GM12878 (cell line): ENCODE measurements around the gene LTB4R2. TPM values are rescaled to one million over a fixed set of nuclear protein-coding genes. Genes with fewer than 3 reads are reported as not detected.

ENCODE experiments used
- ATAC-seq: fragments of 200-7000 bp; cut with Tn5 transposase; 3 replicates; pipeline ENCODE4 v1.9.1; 2020; ENCODE audit warnings: mild to moderate bottlenecking, moderate library complexity
- BruUV-seq: library from RNA; stranded (reverse); fragments of 400-500 nt; replicated peaks from 2 replicates; lab custom pipeline; 2021; lab: Mats Ljungman, UMichigan
- CTCF ChIA-PET: fragments of 300-600 bp; sonication (Branson Sonifier 250); formaldehyde crosslinking; extraction: SDS; loops from one replicate; lab custom pipeline; 2021; ENCODE audit warnings: inconsistent platforms; lab: Yijun Ruan, JAX
- POLR2A ChIA-PET: fragments of 350-600 bp; formaldehyde crosslinking; extraction: SDS; loops from one replicate; lab custom pipeline; 2021; ENCODE audit warnings: inconsistent platforms; lab: Charles Lee
- RAD21 ChIA-PET: fragments of 300-600 bp; sonication (Branson Sonifier 250); formaldehyde crosslinking; loops from one replicate; lab custom pipeline; 2023; ENCODE audit warnings: antibody characterized with exemption; ENCODE audit not compliant: unreplicated experiment; lab: Charles Lee
- SMC1A ChIA-PET: fragments of 300-600 bp; sonication (Branson Sonifier 250); formaldehyde crosslinking; loops from one replicate; lab custom pipeline; 2023; ENCODE audit not compliant: unreplicated experiment, uncharacterized antibody; lab: Charles Lee
- DNase-seq: peaks from one replicate; pipeline ENCODE4 v3.0.0-alpha.2; 2011; ENCODE audit warnings: low read depth, low spot score
- FAIRE-seq: peaks from 3 replicates; lab custom pipeline; 2011; peaks lifted over from hg19 to GRCh38; lab: Jason Lieb, UNC
- H2AFZ ChIP-seq: 2 replicates; pipeline ENCODE4 v1.6.0; 2011; ENCODE audit warnings: low read depth, low read length, control low read depth; ENCODE audit not compliant: control insufficient read depth
- H3K27ac ChIP-seq: 2 replicates; pipeline ENCODE4 v1.5.1; 2011; ENCODE audit warnings: control low read depth; ENCODE audit not compliant: control insufficient read depth, insufficient read depth
- H3K27me3 ChIP-seq, 2 experiments: replicated peaks in 1 of 2; 2 replicates each; pipeline versions ENCODE4 v1.6.0 to v1.6.1; 2011; ENCODE audit warnings: low read length in 1 of 2; ENCODE audit not compliant: control insufficient read depth in 2 of 2, insufficient read depth in 2 of 2
- H3K36me3 ChIP-seq, 2 experiments: 2 replicates each; pipeline ENCODE4 v1.5.1; 2011; ENCODE audit warnings: low read length in 1 of 2; ENCODE audit not compliant: control insufficient read depth in 2 of 2, insufficient read depth in 2 of 2
- H3K4me1 ChIP-seq: 2 replicates; pipeline ENCODE4 v1.6.1; 2011; ENCODE audit warnings: mild to moderate bottlenecking, low read length, moderate library complexity, mixed read lengths; ENCODE audit not compliant: control insufficient read depth, insufficient read depth
- H3K4me2 ChIP-seq: 2 replicates; pipeline ENCODE4 v1.6.0; 2011; ENCODE audit warnings: control low read depth; ENCODE audit not compliant: control insufficient read depth, insufficient read depth
- H3K4me3 ChIP-seq: fragments of 200-600 bp; sonication (generic); 2 replicates; pipeline ENCODE4 v1.5.1; 2016
- H3K79me2 ChIP-seq: 2 replicates; pipeline ENCODE4 v1.6.0; 2011; ENCODE audit warnings: low read length; ENCODE audit not compliant: control insufficient read depth, insufficient read depth
- H3K9ac ChIP-seq: 2 replicates; pipeline ENCODE4 v1.8.0; 2011; ENCODE audit warnings: low read length, control low read depth, mixed read lengths; ENCODE audit not compliant: control insufficient read depth, insufficient read depth
- H3K9me3 ChIP-seq: replicated peaks from 3 replicates; pipeline ENCODE4 v1.5.1; 2011; ENCODE audit warnings: mild to moderate bottlenecking, low read length; ENCODE audit not compliant: control insufficient read depth, insufficient read depth
- H4K20me1 ChIP-seq: 2 replicates; pipeline ENCODE4 v1.6.0; 2011; ENCODE audit not compliant: control insufficient read depth, insufficient read depth
- BCLAF1 ChIP-seq: fragments of 450-650 bp; IDR thresholded peaks from 2 replicates; pipeline ENCODE4 v1.6.1; 2017; ENCODE audit warnings: antibody characterized with exemption, mild to moderate bottlenecking, moderate library complexity
- ELK1 ChIP-seq: IDR thresholded peaks from 2 replicates; pipeline ENCODE4 v1.6.1; 2012; ENCODE audit warnings: low read depth, low read length, improper control_type of control experiment
- GATAD2B ChIP-seq: fragments of 450-650 bp; conservative IDR thresholded peaks from 2 replicates; pipeline ENCODE4 v1.6.1; 2017; ENCODE audit warnings: low read depth, mild to moderate bottlenecking, moderate library complexity
- JUND ChIP-seq: IDR thresholded peaks from 2 replicates; pipeline ENCODE4 v1.6.1; 2012; ENCODE audit warnings: low read depth, mild to moderate bottlenecking, low read length, improper control_type of control experiment, moderate library complexity
- KAT2A ChIP-seq: conservative IDR thresholded peaks from 2 replicates; pipeline ENCODE4 v1.6.1; 2011; ENCODE audit warnings: low read depth, low read length; ENCODE audit not compliant: control insufficient read depth
- PAX5 ChIP-seq: IDR thresholded peaks from 2 replicates; pipeline ENCODE4 v1.6.1; 2011; ENCODE audit warnings: low read depth, low read length, borderline replicate concordance
- POLR2A ChIP-seq: IDR thresholded peaks from 2 replicates; pipeline ENCODE4 v1.6.1; 2011; ENCODE audit warnings: low read depth, mild to moderate bottlenecking, low read length
- RBBP5 ChIP-seq: fragments of 200-600 bp; sonication (generic); conservative IDR thresholded peaks from 2 replicates; pipeline ENCODE4 v1.6.1; 2016
- SMAD1 ChIP-seq: fragments of 450-650 bp; IDR thresholded peaks from 2 replicates; pipeline ENCODE4 v1.6.1; 2018; ENCODE audit warnings: mild to moderate bottlenecking, low read depth; ENCODE audit not compliant: partially characterized antibody
- SREBF2 ChIP-seq: IDR thresholded peaks from 2 replicates; pipeline ENCODE4 v1.6.1; 2012; ENCODE audit warnings: mild to moderate bottlenecking, low read length
- SRF ChIP-seq, 2 experiments: IDR thresholded peaks; 2 replicates each; pipeline ENCODE4 v1.6.1; 2011; ENCODE audit warnings: low read depth in 2 of 2, low read length in 2 of 2, mild to moderate bottlenecking in 1 of 2, moderate library complexity in 1 of 2
- STAT1 ChIP-seq: fragments of 450-650 bp; conservative IDR thresholded peaks from 2 replicates; pipeline ENCODE4 v1.6.1; 2014; ENCODE audit warnings: antibody characterized with exemption, mild to moderate bottlenecking
- TBL1XR1 ChIP-seq: IDR thresholded peaks from 2 replicates; pipeline ENCODE4 v1.6.1; 2012; ENCODE audit warnings: low read depth, low read length, improper control_type of control experiment
- YBX1 ChIP-seq: fragments of 450-650 bp; IDR thresholded peaks from 2 replicates; pipeline ENCODE4 v1.6.1; 2016; ENCODE audit warnings: antibody characterized with exemption
- ZBED1 ChIP-seq: IDR thresholded peaks from 2 replicates; pipeline ENCODE4 v1.6.1; 2016; ENCODE audit warnings: borderline replicate concordance
- WGBS: methylation state at CpG from one replicate; pipeline ENCODE4 v1.1.6; 2016; ENCODE audit warnings: low lambda C conversion rate; ENCODE audit not compliant: insufficient replicate concordance, insufficient coverage; ENCODE audit errors: missing lambda C conversion rate; 5-methylcytosine and 5-hydroxymethylcytosine counted together
- in situ Hi-C: fragments of 300-500 bp; cut with MboI; formaldehyde crosslinking; loops from 9 replicates; pipeline ENCODE4 v1.14.3; 2018; ENCODE audit warnings: mixed read lengths
- intact Hi-C: fragments of 100-400 bp; cut with micrococcal nuclease; formaldehyde crosslinking; loops from one replicate; pipeline ENCODE4 v1.14.2; 2022; ENCODE audit not compliant: unreplicated experiment
- polyA plus RNA-seq, 11 experiments: library from polyadenylated mRNA; depleted of rRNA in 4 of 11; unstranded in 6 of 11; stranded (reverse) in 5 of 11; fragments of >200 nt; fragmentation: Nextera tagmentation in 4 of 11; fragmentation: Illumina TruSeq in 1 of 11; extraction: Ambion mirVana in 4 of 11; extraction: Trizol in 1 of 11; gene quantifications; 1 replicate in 1 of 11; 2 replicates in 10 of 11; pipeline versions ENCODE4 v1.2.1 to v1.2.3, GENCODE V29; 2011 to 2016; ENCODE audit warnings: inconsistent platforms in 2 of 11, missing spikeins in 2 of 11, low read depth in 1 of 11
- total RNA-seq, 4 experiments: library from RNA; depleted of rRNA in 3 of 4; stranded (reverse); fragments of >200 nt in 3 of 4; fragmentation: Illumina TruSeq in 1 of 4; extraction: Trizol in 1 of 4; gene quantifications; 2 replicates each; pipeline versions ENCODE4 v1.2.1 to v1.2.3, GENCODE V29; 2013 to 2021

Gene LTB4R2
- total and polyA plus RNA-seq, 10 of the 15 experiments (the other 5 are each of a cell fraction or from before 2014, with no cell fraction given) = 0.06 to 16.0 (median 2.6) TPM

- ChIA-PET CTCF (interaction anchor here (3.3 to 17.1 kb wide), 4 partner anchors 8 to 33 kb away, joined by 20 to 269 read pairs (median 148); partner anchors contain the start of genes CIDEB, DHRS1, NOP9 and RABGGTA), RAD21 (interaction anchor here (0.7 to 4.8 kb wide), 4 partner anchors 12 to 35 kb away, joined by 3 to 34 read pairs (median 20); partner anchors contain the start of gene TINF2), SMC1A (interaction anchor here (1.0 to 11.8 kb wide), 4 partner anchors 11 to 36 kb away, joined by 3 to 115 read pairs (median 20); partner anchors contain the start of genes DHRS1, NOP9 and TINF2), POLR2A (interaction anchor here (1.0 to 3.0 kb wide), 5 partner anchors 19 to 153 kb away, joined by 3 to 15 read pairs (median 4); partner anchors contain the start of gene TINF2)
- no peak for TF ChIP-seq YBX1
- TF ChIP-seq STAT1 = no peak
- no peak for TF ChIP-seq SMAD1
- no peak for TF ChIP-seq SREBF2
- no peak for TF ChIP-seq TBL1XR1
- TF ChIP-seq GATAD2B = no peak
- TF ChIP-seq POLR2A = no peak
- no peak for TF ChIP-seq ZBED1
- TF ChIP-seq BCLAF1 = no peak
- TF ChIP-seq RBBP5 = no peak
- TF ChIP-seq SRF (IDR thresholded peaks at IDR 0.05; ENCODE audit: low read depth in 2 of 2, low read length in 2 of 2) = no peak
- no peak for TF ChIP-seq PAX5
- no peak for TF ChIP-seq ELK1
- TF ChIP-seq JUND = no peak
- TF ChIP-seq KAT2A = no peak
- WGBS = 96% methylated on average over 5 of the region's 5 CpGs
- no peaks in the 10 kb centered on the region; the same call in 2 of the 3 replicates for H3K9me3 ChIP-seq
- no peak overlapping the region for H3K4me3 ChIP-seq
- H3K79me2 ChIP-seq = peaks cover 2% of the 10 kb centered on the region; the same call in 1 of the 2 replicates
- in situ Hi-C loops = no loop called here
- no peaks in the 10 kb centered on the region for H4K20me1 ChIP-seq
- H3K27me3 ChIP-seq = no peaks in the 10 kb centered on the region
- no TSS peak for BruUV-seq
- no peak overlapping the region for H2AFZ ChIP-seq
- ATAC-seq (no peak), DNase-seq (no peak), FAIRE-seq (no peak)
- H3K27ac ChIP-seq = peak overlapping the region; percentile 53; the same call in 1 of the 2 replicates
- H3K4me2 ChIP-seq = no peak overlapping the region
- H3K36me3 ChIP-seq = no peaks in the 10 kb centered on the region
- H3K4me1 ChIP-seq = peaks cover 49% of the 10 kb centered on the region
- no peak overlapping the region for H3K9ac ChIP-seq
- intact Hi-C loops = no loop called here
Observed at GRCh38 chr14:24278424-24278823, 31.5 kb upstream of the LTB4R2 start.
